Esophagus muscularis mucosa (tissue), 3 donors: ENCODE measurements around the gene KLHL6.

Source experiments
- CTCF ChIP-seq, 3 experiments: fragments of 200-600 bp in 2 of 3; fragments of 450-650 bp in 1 of 3; sonication (generic) in 2 of 3; IDR thresholded peaks; one replicate each; pipeline ENCODE4 v1.5.1; 2017 to 2019; ENCODE audit warnings: antibody characterized with exemption in 3 of 3, mild to moderate bottlenecking in 2 of 3, moderate library complexity in 1 of 3
- POLR2A ChIP-seq: fragments of 450-650 bp; IDR thresholded peaks from one replicate; pipeline ENCODE4 v1.6.1; 2017; ENCODE audit warnings: antibody characterized with exemption, moderate library complexity, mild to moderate bottlenecking, low read depth
- POLR2AphosphoS5 ChIP-seq, 2 donors: sonication (generic); formaldehyde crosslinking; IDR thresholded peaks; one replicate each; pipeline ENCODE4 v1.6.1; 2017; ENCODE audit warnings: antibody characterized with exemption in 2 of 2

- no peak for TF ChIP-seq POLR2A
- no peak for TF ChIP-seq CTCF (IDR thresholded peaks at IDR 0.05)
- TF ChIP-seq POLR2AphosphoS5 (IDR thresholded peaks at IDR 0.05) = no peak
Observed at GRCh38 chr3:183513046-183513706, 42.3 kb downstream of the KLHL6 start.
